Measurements from ENCODE around the gene WDHD1.
A peak's percentile ranks its signal among the peaks of the same experiment; 100 is the strongest.

The WDHD1 gene

GRCh38 chr14:55074662-55075061, 47.8 kb upstream of the WDHD1 start:
- Histone ChIP-seq H2AFZ (ENCODE audit: low read length) (no peak overlapping the region), H3K27ac (ENCODE audit: low read length) (peak overlapping the region; percentile 68; the same call in 1 of the 2 replicates), H3K9ac (ENCODE audit: low read length) (peak overlapping the region; percentile 38; the same call in 1 of the 2 replicates), H3K9me2 (replicated peaks; ENCODE audit: insufficient read depth, low read length) (no peaks in the 10 kb centered on the region), H4K20me1 (ENCODE audit: insufficient read depth, low read length) (no peaks in the 10 kb centered on the region), H3K4me1 (ENCODE audit: low read length) (no peaks in the 10 kb centered on the region; the same call in 1 of the 2 replicates), H3F3A (ENCODE audit: insufficient read depth, low read length) (peaks cover 8% of the 10 kb centered on the region; the same call in 1 of the 2 replicates), H3K4me2 (ENCODE audit: low read depth, low read length) (peak overlapping the region; percentile 79), H3K9me3 (replicated peaks; ENCODE audit: insufficient read depth, low read length) (no peaks in the 10 kb centered on the region), H3K36me3 (replicated peaks; ENCODE audit: insufficient read depth, low read length) (no peaks in the 10 kb centered on the region), H3K79me2 (ENCODE audit: low read length) (no peaks in the 10 kb centered on the region), H3K4me3 (ENCODE audit: low read length) (peak overlapping the region; percentile 25; the same call in 1 of the 2 replicates), H3K27me3 (replicated peaks; ENCODE audit: insufficient read depth, low read length) (no peaks in the 10 kb centered on the region)
- DNase-seq = peak; percentile 67
- TF ChIP-seq EZH2phosphoT487 (IDR thresholded peaks at IDR 0.05; ENCODE audit: low read length) (no peak), EZH2 (optimal IDR thresholded peaks at IDR 0.05; ENCODE audit: low read depth, low read length) (no peak)
- TF ChIP-seq, protein P1, sequence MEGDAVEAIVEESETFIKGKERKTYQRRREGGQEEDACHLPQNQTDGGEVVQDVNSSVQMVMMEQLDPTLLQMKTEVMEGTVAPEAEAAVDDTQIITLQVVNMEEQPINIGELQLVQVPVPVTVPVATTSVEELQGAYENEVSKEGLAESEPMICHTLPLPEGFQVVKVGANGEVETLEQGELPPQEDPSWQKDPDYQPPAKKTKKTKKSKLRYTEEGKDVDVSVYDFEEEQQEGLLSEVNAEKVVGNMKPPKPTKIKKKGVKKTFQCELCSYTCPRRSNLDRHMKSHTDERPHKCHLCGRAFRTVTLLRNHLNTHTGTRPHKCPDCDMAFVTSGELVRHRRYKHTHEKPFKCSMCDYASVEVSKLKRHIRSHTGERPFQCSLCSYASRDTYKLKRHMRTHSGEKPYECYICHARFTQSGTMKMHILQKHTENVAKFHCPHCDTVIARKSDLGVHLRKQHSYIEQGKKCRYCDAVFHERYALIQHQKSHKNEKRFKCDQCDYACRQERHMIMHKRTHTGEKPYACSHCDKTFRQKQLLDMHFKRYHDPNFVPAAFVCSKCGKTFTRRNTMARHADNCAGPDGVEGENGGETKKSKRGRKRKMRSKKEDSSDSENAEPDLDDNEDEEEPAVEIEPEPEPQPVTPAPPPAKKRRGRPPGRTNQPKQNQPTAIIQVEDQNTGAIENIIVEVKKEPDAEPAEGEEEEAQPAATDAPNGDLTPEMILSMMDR (IDR thresholded peaks at IDR 0.05; ENCODE audit: low read length) = no peak

DNA sequence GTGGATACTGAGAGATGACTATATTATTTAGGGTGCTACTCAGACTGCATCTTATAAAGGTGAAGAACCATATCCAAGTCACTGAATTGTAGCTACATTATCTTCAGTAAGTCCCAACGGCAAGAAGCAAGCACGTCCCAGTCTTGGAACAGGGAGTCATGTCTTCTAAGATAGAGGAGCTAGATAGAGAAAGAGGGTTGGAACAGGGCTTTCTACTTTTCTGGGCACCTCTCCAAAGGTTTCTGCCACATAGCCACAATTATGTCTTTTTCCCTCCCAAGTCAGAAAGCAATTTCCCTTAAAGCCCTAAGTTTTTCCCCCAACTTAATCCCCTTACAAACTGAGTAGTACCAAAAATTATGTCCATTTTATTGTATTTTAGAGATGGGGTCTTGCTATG, 47.0 kb upstream of the WDHD1 start:
- H4K20me1 ChIP-seq (ENCODE audit: insufficient read depth, low read length) = no peaks in the 10 kb centered on the region
- H3K27me3 ChIP-seq (replicated peaks; ENCODE audit: insufficient read depth, low read length) = no peaks in the 10 kb centered on the region
- H3K4me3 ChIP-seq (ENCODE audit: low read length) = no peak overlapping the region
- no peak overlapping the region for H3K9ac ChIP-seq (ENCODE audit: low read length)
- H3K79me2 ChIP-seq (ENCODE audit: low read length) = no peaks in the 10 kb centered on the region
- no peaks in the 10 kb centered on the region for H3K36me3 ChIP-seq (replicated peaks; ENCODE audit: insufficient read depth, low read length)
- H3K9me3 ChIP-seq (replicated peaks; ENCODE audit: insufficient read depth, low read length) = no peaks in the 10 kb centered on the region
- H3K4me1 ChIP-seq (ENCODE audit: low read length) = no peaks in the 10 kb centered on the region; the same call in 1 of the 2 replicates
- H3K4me2 ChIP-seq (ENCODE audit: low read depth, low read length) = peak overlapping the region; percentile 79; the same call in 1 of the 2 replicates
- TF ChIP-seq, protein P1 (IDR thresholded peaks at IDR 0.05; ENCODE audit: low read length) = no peak
- TF ChIP-seq EZH2 (optimal IDR thresholded peaks at IDR 0.05; ENCODE audit: low read depth, low read length) = no peak
- no peak for TF ChIP-seq EZH2phosphoT487 (IDR thresholded peaks at IDR 0.05; ENCODE audit: low read length)
- H3K27ac ChIP-seq (ENCODE audit: low read length) = peak overlapping the region; percentile 68; the same call in 1 of the 2 replicates
- DNase-seq = no peak
- H2AFZ ChIP-seq (ENCODE audit: low read length) = no peak overlapping the region
- no peaks in the 10 kb centered on the region for H3K9me2 ChIP-seq (replicated peaks; ENCODE audit: insufficient read depth, low read length)
- H3F3A ChIP-seq (ENCODE audit: insufficient read depth, low read length) = peaks cover 8% of the 10 kb centered on the region; the same call in 1 of the 2 replicates

DNA sequence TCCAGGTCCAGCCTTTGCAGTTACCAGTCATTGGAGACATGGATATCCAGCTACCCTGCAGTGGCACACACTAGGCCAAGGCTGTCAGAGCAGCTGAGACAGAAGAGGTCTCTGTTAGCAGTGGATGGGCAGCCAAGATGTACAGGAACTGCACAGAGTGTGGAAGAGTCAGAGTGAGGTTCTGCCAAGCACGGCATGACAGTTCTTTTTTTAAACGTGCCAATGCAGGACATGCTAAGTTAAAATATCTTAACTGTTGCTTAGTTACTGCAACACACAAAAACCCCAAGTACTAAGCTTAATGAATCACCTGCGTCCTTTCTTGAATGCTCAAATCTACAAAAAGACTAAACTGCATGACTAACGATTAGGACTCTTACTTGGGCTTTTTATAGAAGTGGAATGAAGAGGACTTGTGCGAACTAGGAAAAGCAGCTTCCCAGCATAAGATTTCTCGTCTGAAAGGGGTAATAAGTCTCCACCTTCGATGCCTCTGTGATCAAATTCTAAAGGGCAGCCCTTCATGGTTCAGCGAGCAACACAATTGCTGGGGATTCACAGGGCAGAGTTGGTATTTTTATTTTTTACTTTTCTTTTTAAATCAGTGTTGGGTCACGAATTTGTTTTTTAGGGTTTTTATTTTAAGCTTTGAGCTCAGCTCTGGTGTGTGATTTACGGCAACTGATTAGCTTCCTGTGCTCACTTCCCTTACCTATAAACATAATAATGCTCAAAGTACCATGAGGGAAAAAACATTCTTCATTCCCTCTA, 45.2 kb upstream of the WDHD1 start:
- Histone ChIP-seq H3K4me3 (ENCODE audit: low read length) (no peak overlapping the region), H3K4me1 (ENCODE audit: low read length) (no peaks in the 10 kb centered on the region; the same call in 1 of the 2 replicates), H3K4me2 (ENCODE audit: low read depth, low read length) (no peak overlapping the region), H4K20me1 (ENCODE audit: insufficient read depth, low read length) (no peaks in the 10 kb centered on the region), H3F3A (ENCODE audit: insufficient read depth, low read length) (peaks cover 8% of the 10 kb centered on the region; the same call in 1 of the 2 replicates), H3K9ac (ENCODE audit: low read length) (no peak overlapping the region), H3K9me2 (replicated peaks; ENCODE audit: insufficient read depth, low read length) (no peaks in the 10 kb centered on the region), H3K27me3 (replicated peaks; ENCODE audit: insufficient read depth, low read length) (no peaks in the 10 kb centered on the region), H3K36me3 (replicated peaks; ENCODE audit: insufficient read depth, low read length) (no peaks in the 10 kb centered on the region), H3K27ac (ENCODE audit: low read length) (no peak overlapping the region), H3K9me3 (replicated peaks; ENCODE audit: insufficient read depth, low read length) (no peaks in the 10 kb centered on the region), H3K79me2 (ENCODE audit: low read length) (no peaks in the 10 kb centered on the region), H2AFZ (ENCODE audit: low read length) (no peak overlapping the region)
- TF ChIP-seq EZH2phosphoT487 (IDR thresholded peaks at IDR 0.05; ENCODE audit: low read length) = no peak
- DNase-seq = no peak
